A549 (cell line): ENCODE measurements around the gene GMPR2. TPM values are rescaled to one million over a fixed set of nuclear protein-coding genes. Genes with fewer than 3 reads are reported as not detected.

ENCODE experiments used
- ATAC-seq, 2 experiments: fragments of 200-7000 bp in 1 of 2; fragments of >200 bp in 1 of 2; cut with Nextera tagmentation in 1 of 2; cut with Tn5 transposase in 1 of 2; 3 replicates each; pipeline versions ENCODE4 v1.8.0 to v1.9.1; 2018 to 2020; ENCODE audit warnings: mild to moderate bottlenecking in 1 of 2, moderate library complexity in 1 of 2
- CTCF ChIA-PET: fragments of 300-600 bp; sonication (Branson Sonifier 250); formaldehyde crosslinking; extraction: SDS; loops from one replicate; lab custom pipeline; 2021; ENCODE audit warnings: antibody characterized with exemption, inconsistent platforms; lab: Yijun Ruan, JAX
- POLR2A ChIA-PET: fragments of 350-600 bp; formaldehyde crosslinking; extraction: SDS; loops from one replicate; lab custom pipeline; 2021; ENCODE audit warnings: antibody characterized with exemption, inconsistent platforms; lab: Yijun Ruan, JAX
- DNase-seq, 2 experiments: peaks; one replicate each; pipeline versions ENCODE4 v3.0.0 to v3.0.0-alpha.2; 2011 to 2016; ENCODE audit warnings: low read depth in 1 of 2, low spot score in 1 of 2
- FAIRE-seq: peaks from 2 replicates; lab custom pipeline; 2011; peaks lifted over from hg19 to GRCh38; lab: Jason Lieb, UNC
- H3K27ac ChIP-seq, 2 experiments: fragments of >200 bp; sonication (Bioruptor Twin); formaldehyde crosslinking; 3 replicates each; pipeline ENCODE4 v1.5.1; 2016 to 2017
- H3K4me1 ChIP-seq: fragments of >200 bp; sonication (Bioruptor Twin); formaldehyde crosslinking; 3 replicates; pipeline ENCODE4 v1.6.1; 2016
- H3K4me2 ChIP-seq: fragments of >200 bp; sonication (Bioruptor Twin); formaldehyde crosslinking; 3 replicates; pipeline ENCODE4 v1.6.1; 2016
- H3K4me3 ChIP-seq: fragments of >200 bp; sonication (Bioruptor Twin); formaldehyde crosslinking; 3 replicates; pipeline ENCODE4 v1.5.1; 2016
- H3K9me3 ChIP-seq: fragments of >200 bp; sonication (Bioruptor Twin); formaldehyde crosslinking; 3 replicates; pipeline ENCODE4 v1.6.1; 2016
- BHLHE40 ChIP-seq: IDR thresholded peaks from 2 replicates; pipeline ENCODE4 v1.6.1; 2012; ENCODE audit warnings: low read depth, low read length, inconsistent platforms
- CBX8 ChIP-seq: fragments of 200-600 bp; sonication (generic); IDR thresholded peaks from 2 replicates; pipeline ENCODE4 v1.6.1; 2016
- CEBPB ChIP-seq, 2 experiments: fragments of >200 bp in 1 of 2; sonication (Bioruptor Twin) in 1 of 2; formaldehyde crosslinking in 1 of 2; IDR thresholded peaks; 2 replicates each; pipeline ENCODE4 v1.6.1; 2012 to 2016
- CHD2 ChIP-seq: fragments of 150-350 bp; IDR thresholded peaks from 2 replicates; pipeline ENCODE4 v1.6.1; 2014; ENCODE audit warnings: low read length; ENCODE audit not compliant: partially characterized antibody
- CHD4 ChIP-seq: fragments of 200-600 bp; sonication (generic); IDR thresholded peaks from 2 replicates; pipeline ENCODE4 v1.6.1; 2016; ENCODE audit warnings: antibody characterized with exemption, mild to moderate bottlenecking, borderline replicate concordance
- EHMT2 ChIP-seq: fragments of 200-600 bp; sonication (generic); IDR thresholded peaks from 2 replicates; pipeline ENCODE4 v1.6.1; 2016; ENCODE audit warnings: antibody characterized with exemption, low read depth, mild to moderate bottlenecking, moderate library complexity
- FOSB ChIP-seq: fragments of 250-450 bp; sonication (Bioruptor Pico); IDR thresholded peaks from 2 replicates; pipeline ENCODE4 v1.5.0; 2020; ENCODE audit warnings: mild to moderate bottlenecking, moderate library complexity
- FOXS1 ChIP-seq: fragments of 250-450 bp; sonication (Bioruptor Pico); IDR thresholded peaks from 2 replicates; pipeline ENCODE4 v1.5.0; 2020; ENCODE audit warnings: mild to moderate bottlenecking, moderate library complexity
- HOXA7 ChIP-seq: fragments of 250-450 bp; sonication (Bioruptor Pico); IDR thresholded peaks from 2 replicates; pipeline ENCODE4 v1.5.0; 2020; ENCODE audit warnings: mild to moderate bottlenecking, moderate library complexity
- HOXB13 ChIP-seq: fragments of 250-450 bp; sonication (Bioruptor Pico); IDR thresholded peaks from 2 replicates; pipeline ENCODE4 v1.5.0; 2020; ENCODE audit warnings: low read depth, mild to moderate bottlenecking, moderate library complexity
- HOXB5 ChIP-seq: fragments of 250-450 bp; sonication (Bioruptor Pico); IDR thresholded peaks from 2 replicates; pipeline ENCODE4 v1.5.0; 2020; ENCODE audit warnings: mild to moderate bottlenecking, moderate library complexity
- JUN ChIP-seq, 2 experiments: fragments of >200 bp; sonication (Bioruptor Twin); formaldehyde crosslinking; IDR thresholded peaks; 2 replicates in 1 of 2; 3 replicates in 1 of 2; pipeline ENCODE4 v1.6.1; 2016 to 2017
- KDM5A ChIP-seq: fragments of 200-600 bp; sonication (generic); IDR thresholded peaks from 2 replicates; pipeline ENCODE4 v1.6.1; 2016; ENCODE audit warnings: antibody characterized with exemption, mild to moderate bottlenecking
- MYC ChIP-seq: IDR thresholded peaks from 2 replicates; pipeline ENCODE4 v1.6.1; 2012; ENCODE audit warnings: mild to moderate bottlenecking, inconsistent platforms, low read length, improper control_type of control experiment, borderline replicate concordance
- NFE2L2 ChIP-seq: fragments of 150-350 bp; conservative IDR thresholded peaks from 2 replicates; pipeline ENCODE4 v1.6.1; 2014; ENCODE audit warnings: low read length
- NR3C1 ChIP-seq: fragments of >200 bp; sonication (Bioruptor Twin); formaldehyde crosslinking; IDR thresholded peaks from 3 replicates; pipeline ENCODE4 v1.6.1; 2017
- PBX3 ChIP-seq: IDR thresholded peaks from 2 replicates; pipeline ENCODE4 v1.6.1; 2012
- POLR2AphosphoS2 ChIP-seq: conservative IDR thresholded peaks from 2 replicates; pipeline ENCODE4 v1.6.1; 2012; ENCODE audit warnings: low read length, improper control_type of control experiment, inconsistent platforms
- SMC3 ChIP-seq: fragments of >200 bp; sonication (Bioruptor Twin); formaldehyde crosslinking; IDR thresholded peaks from 3 replicates; pipeline ENCODE4 v1.6.1; 2018; ENCODE audit warnings: inconsistent platforms
- SREBF2 ChIP-seq: fragments of 450-650 bp; IDR thresholded peaks from 2 replicates; pipeline ENCODE4 v1.6.1; 2014; ENCODE audit warnings: mild to moderate bottlenecking, moderate library complexity
- TFCP2L1 ChIP-seq: fragments of 250-450 bp; sonication (Bioruptor Pico); IDR thresholded peaks from 2 replicates; pipeline ENCODE4 v1.5.0; 2021; ENCODE audit warnings: mild to moderate bottlenecking
- ZFP36 ChIP-seq: fragments of 450-650 bp; IDR thresholded peaks from 2 replicates; pipeline ENCODE4 v1.6.1; 2014; ENCODE audit warnings: borderline replicate concordance; ENCODE audit not compliant: partially characterized antibody
- ZNF302 ChIP-seq: fragments of 250-450 bp; sonication (Bioruptor Pico); IDR thresholded peaks from 2 replicates; pipeline ENCODE4 v1.9.0; 2021; ENCODE audit warnings: inconsistent platforms, mild to moderate bottlenecking, moderate library complexity
- ZSCAN20 ChIP-seq: fragments of 250-450 bp; sonication (Bioruptor Pico); IDR thresholded peaks from 2 replicates; pipeline ENCODE4 v1.8.0; 2022; ENCODE audit warnings: mild to moderate bottlenecking, moderate library complexity
- WGBS: methylation state at CpG from one replicate; pipeline ENCODE4 v1.1.6; 2017; ENCODE audit errors: missing lambda C conversion rate; 5-methylcytosine and 5-hydroxymethylcytosine counted together
- polyA plus RNA-seq, 4 experiments: library from polyadenylated mRNA; depleted of rRNA in 3 of 4; stranded (reverse); fragments of >200 nt; fragmentation: RNase III in 1 of 4; extraction: RNeasy Plus Mini Kit Qiagen cat#74134 plus additional on column Dnase treatment in 1 of 4; gene quantifications; 2 replicates in 3 of 4; 3 replicates in 1 of 4; pipeline ENCODE4 v1.2.3, GENCODE V29; 2011 to 2017
- TF ChIP-seq, protein P1 (sequence below): fragments of 200-600 bp; sonication (generic); IDR thresholded peaks from 2 replicates; pipeline ENCODE4 v1.6.1; 2016; ENCODE audit warnings: antibody characterized with exemption, mild to moderate bottlenecking, moderate library complexity
- TF ChIP-seq, protein P2 (sequence below): fragments of 250-450 bp; sonication (Bioruptor Pico); IDR thresholded peaks from 2 replicates; pipeline ENCODE4 v1.5.0; 2021; ENCODE audit warnings: mild to moderate bottlenecking, moderate library complexity, borderline replicate concordance
- TF ChIP-seq, protein P3 (sequence below): fragments of 150-350 bp; IDR thresholded peaks from 2 replicates; pipeline ENCODE4 v1.6.1; 2014; ENCODE audit warnings: low read depth, mild to moderate bottlenecking, low read length
- TF ChIP-seq, protein P4 (sequence below): fragments of >200 bp; sonication (Bioruptor Twin); formaldehyde crosslinking; IDR thresholded peaks from 3 replicates; pipeline ENCODE4 v1.6.1; 2016

The GMPR2 gene
- polyA plus RNA-seq, 2 of the 4 experiments (the other 2 are of a cell fraction) = 70.0 to 91.7 TPM

GRCh38 chr14:24241829-24242443, 9.2 kb downstream of the GMPR2 start:
- ATAC-seq = peak; percentile 89 to 93

DNA sequence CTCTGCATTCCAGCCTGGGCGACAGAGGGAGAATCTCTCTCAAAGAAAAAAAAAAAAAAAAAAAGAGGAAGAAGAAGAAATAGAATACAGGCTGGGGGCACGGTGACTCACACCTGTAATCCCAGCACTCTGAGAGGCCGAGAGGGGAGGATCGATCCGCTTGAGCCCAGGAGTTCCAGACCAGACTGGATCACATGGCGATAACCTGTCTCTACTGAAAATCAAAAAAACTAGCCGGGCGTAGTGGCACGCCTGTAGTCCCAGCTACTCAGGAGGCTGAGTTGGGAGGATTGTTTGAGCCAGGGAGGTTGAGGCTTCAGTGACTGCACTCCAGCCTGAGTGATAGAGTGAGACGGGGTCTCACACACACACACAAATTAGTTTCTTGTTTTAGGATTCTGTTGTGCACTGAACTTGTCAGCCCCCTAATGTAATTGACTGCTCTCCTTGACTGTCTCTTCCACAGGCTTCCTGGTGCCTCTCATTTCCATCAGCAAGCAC, 10.7 kb downstream of the GMPR2 start:
- H3K4me2 ChIP-seq = peak overlapping the region; percentile 78
- H3K4me3 ChIP-seq = peak overlapping the region; percentile 64
- peaks cover 11% of the 10 kb centered on the region for H3K4me1 ChIP-seq
- 68% methylated on average over 10 of the region's 10 CpGs for WGBS
- FAIRE-seq (no peak), ATAC-seq (no peak), DNase-seq (no peak)
- CTCF ChIA-PET = interaction anchor here (0.7 to 21.7 kb wide), 29 partner anchors 10 to 200 kb away, joined by 3 to 601 read pairs (median 7); partner anchors contain the start of genes CIDEB, DHRS1, GMPR2 and IPO4
- POLR2A ChIA-PET = interaction anchor here (0.8 to 2.5 kb wide), 12 partner anchors 8 to 194 kb away, joined by 3 to 53 read pairs (median 16); partner anchors contain the start of genes CBLN3, CHMP4A, CIDEB and DHRS1
- H3K27ac ChIP-seq = peak overlapping the region; percentile 89 to 99
- no peaks in the 10 kb centered on the region for H3K9me3 ChIP-seq
- TF ChIP-seq POLR2AphosphoS2 (no peak), MYC (no peak), CHD4 (no peak), KDM5A (no peak), JUN (IDR thresholded peaks at IDR 0.05) (no peak), BHLHE40 (no peak), FOSB (CRISPR knock-in tag) (no peak), FOXS1 (CRISPR knock-in tag) (no peak), EHMT2 (no peak), HOXB13 (CRISPR knock-in tag) (no peak), CEBPB (IDR thresholded peaks at IDR 0.05) (no peak), SREBF2 (no peak), NR3C1 (no peak), SMC3 (no peak)
- TF ChIP-seq, protein P1, sequence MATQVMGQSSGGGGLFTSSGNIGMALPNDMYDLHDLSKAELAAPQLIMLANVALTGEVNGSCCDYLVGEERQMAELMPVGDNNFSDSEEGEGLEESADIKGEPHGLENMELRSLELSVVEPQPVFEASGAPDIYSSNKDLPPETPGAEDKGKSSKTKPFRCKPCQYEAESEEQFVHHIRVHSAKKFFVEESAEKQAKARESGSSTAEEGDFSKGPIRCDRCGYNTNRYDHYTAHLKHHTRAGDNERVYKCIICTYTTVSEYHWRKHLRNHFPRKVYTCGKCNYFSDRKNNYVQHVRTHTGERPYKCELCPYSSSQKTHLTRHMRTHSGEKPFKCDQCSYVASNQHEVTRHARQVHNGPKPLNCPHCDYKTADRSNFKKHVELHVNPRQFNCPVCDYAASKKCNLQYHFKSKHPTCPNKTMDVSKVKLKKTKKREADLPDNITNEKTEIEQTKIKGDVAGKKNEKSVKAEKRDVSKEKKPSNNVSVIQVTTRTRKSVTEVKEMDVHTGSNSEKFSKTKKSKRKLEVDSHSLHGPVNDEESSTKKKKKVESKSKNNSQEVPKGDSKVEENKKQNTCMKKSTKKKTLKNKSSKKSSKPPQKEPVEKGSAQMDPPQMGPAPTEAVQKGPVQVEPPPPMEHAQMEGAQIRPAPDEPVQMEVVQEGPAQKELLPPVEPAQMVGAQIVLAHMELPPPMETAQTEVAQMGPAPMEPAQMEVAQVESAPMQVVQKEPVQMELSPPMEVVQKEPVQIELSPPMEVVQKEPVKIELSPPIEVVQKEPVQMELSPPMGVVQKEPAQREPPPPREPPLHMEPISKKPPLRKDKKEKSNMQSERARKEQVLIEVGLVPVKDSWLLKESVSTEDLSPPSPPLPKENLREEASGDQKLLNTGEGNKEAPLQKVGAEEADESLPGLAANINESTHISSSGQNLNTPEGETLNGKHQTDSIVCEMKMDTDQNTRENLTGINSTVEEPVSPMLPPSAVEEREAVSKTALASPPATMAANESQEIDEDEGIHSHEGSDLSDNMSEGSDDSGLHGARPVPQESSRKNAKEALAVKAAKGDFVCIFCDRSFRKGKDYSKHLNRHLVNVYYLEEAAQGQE = no peak
- TF ChIP-seq, protein P2, sequence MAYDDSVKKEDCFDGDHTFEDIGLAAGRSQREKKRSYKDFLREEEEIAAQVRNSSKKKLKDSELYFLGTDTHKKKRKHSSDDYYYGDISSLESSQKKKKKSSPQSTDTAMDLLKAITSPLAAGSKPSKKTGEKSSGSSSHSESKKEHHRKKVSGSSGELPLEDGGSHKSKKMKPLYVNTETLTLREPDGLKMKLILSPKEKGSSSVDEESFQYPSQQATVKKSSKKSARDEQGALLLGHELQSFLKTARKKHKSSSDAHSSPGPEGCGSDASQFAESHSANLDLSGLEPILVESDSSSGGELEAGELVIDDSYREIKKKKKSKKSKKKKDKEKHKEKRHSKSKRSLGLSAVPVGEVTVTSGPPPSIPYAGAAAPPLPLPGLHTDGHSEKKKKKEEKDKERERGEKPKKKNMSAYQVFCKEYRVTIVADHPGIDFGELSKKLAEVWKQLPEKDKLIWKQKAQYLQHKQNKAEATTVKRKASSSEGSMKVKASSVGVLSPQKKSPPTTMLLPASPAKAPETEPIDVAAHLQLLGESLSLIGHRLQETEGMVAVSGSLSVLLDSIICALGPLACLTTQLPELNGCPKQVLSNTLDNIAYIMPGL (CRISPR knock-in tag) = no peak

More at GRCh38 chr14:24241829-24242443, 9.2 kb downstream of the GMPR2 start:
- FAIRE-seq (no peak), DNase-seq (peak in 1 of 2 experiments; percentile 97)
- CTCF ChIA-PET = interaction anchor here (0.6 to 21.7 kb wide), 32 partner anchors 9 to 195 kb away, joined by 3 to 601 read pairs (median 5); partner anchors contain the start of genes CIDEB, DHRS1, GMPR2 and IPO4
- TF ChIP-seq FOSB (CRISPR knock-in tag) = no peak
- TF ChIP-seq MYC = no peak
- no peak for TF ChIP-seq CHD2
- no peak for TF ChIP-seq JUN (IDR thresholded peaks at IDR 0.05)
- no peak for TF ChIP-seq ZFP36
- no peak for TF ChIP-seq SMC3
- TF ChIP-seq NFE2L2 = no peak
- TF ChIP-seq HOXA7 (CRISPR knock-in tag) = no peak
- no peak for TF ChIP-seq POLR2AphosphoS2
- no peak for TF ChIP-seq PBX3
- TF ChIP-seq, protein P3, sequence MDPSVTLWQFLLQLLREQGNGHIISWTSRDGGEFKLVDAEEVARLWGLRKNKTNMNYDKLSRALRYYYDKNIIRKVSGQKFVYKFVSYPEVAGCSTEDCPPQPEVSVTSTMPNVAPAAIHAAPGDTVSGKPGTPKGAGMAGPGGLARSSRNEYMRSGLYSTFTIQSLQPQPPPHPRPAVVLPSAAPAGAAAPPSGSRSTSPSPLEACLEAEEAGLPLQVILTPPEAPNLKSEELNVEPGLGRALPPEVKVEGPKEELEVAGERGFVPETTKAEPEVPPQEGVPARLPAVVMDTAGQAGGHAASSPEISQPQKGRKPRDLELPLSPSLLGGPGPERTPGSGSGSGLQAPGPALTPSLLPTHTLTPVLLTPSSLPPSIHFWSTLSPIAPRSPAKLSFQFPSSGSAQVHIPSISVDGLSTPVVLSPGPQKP = no peak
- no peak for TF ChIP-seq SREBF2
- TF ChIP-seq ZSCAN20 (CRISPR knock-in tag) = no peak
- TF ChIP-seq TFCP2L1 (CRISPR knock-in tag) = no peak
- TF ChIP-seq, protein P4, sequence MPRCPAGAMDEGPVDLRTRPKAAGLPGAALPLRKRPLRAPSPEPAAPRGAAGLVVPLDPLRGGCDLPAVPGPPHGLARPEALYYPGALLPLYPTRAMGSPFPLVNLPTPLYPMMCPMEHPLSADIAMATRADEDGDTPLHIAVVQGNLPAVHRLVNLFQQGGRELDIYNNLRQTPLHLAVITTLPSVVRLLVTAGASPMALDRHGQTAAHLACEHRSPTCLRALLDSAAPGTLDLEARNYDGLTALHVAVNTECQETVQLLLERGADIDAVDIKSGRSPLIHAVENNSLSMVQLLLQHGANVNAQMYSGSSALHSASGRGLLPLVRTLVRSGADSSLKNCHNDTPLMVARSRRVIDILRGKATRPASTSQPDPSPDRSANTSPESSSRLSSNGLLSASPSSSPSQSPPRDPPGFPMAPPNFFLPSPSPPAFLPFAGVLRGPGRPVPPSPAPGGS = no peak
- no peak for TF ChIP-seq HOXB5 (CRISPR knock-in tag)
- TF ChIP-seq CBX8 = no peak
- TF ChIP-seq ZNF302 (CRISPR knock-in tag) = no peak
- Histone ChIP-seq H3K4me3 (peak overlapping the region; percentile 64), H3K4me2 (peak overlapping the region; percentile 78), H3K4me1 (peaks cover 11% of the 10 kb centered on the region), H3K9me3 (no peaks in the 10 kb centered on the region), H3K27ac (peak overlapping the region; percentile 89 to 99)
- POLR2A ChIA-PET = interaction anchor here (0.6 to 2.5 kb wide), 32 partner anchors 8 to 200 kb away, joined by 3 to 53 read pairs (median 5); partner anchors contain the start of genes CBLN3, CHMP4A, CIDEB and DHRS1
- 6% methylated on average over 17 of the region's 39 CpGs for WGBS
